ENCODE data around the gene CDK6. TPM values are rescaled to one million over a fixed set of nuclear protein-coding genes. Genes with fewer than 3 reads are reported as not detected.
"Not testable (repeated sequence)": the region's sequence is repeated elsewhere in the genome, so short reads cannot be mapped to it uniquely, and the experiment has no call there.

CDK6 gene
- total RNA-seq, 4 donors from 2014 or later: 1.2 to 6.9 (median 2.6) TPM

- DNase-seq; intact Hi-C loops (cut with DNase I; ENCODE audit: low total_unique reads); H3K4me3 ChIP-seq; H3K4me1 ChIP-seq; H3K27ac ChIP-seq; ATAC-seq; in situ Hi-C loops (cut with MboI; ENCODE audit: low sequenced_read_pairs in 4 of 4); H3K9me3 ChIP-seq; H3K36me3 ChIP-seq; H3K27me3 ChIP-seq: not testable (repeated sequence)
- TF ChIP-seq CTCF (IDR thresholded peaks at IDR 0.05 in 4 of 5, conservative IDR thresholded peaks at IDR 0.05 in 1 of 5): peak in 1 of 5 experiments; percentile 6
Observed at GRCh38 chr7:92864169-92864568, 27.8 kb upstream of the CDK6 start.

GRCh38 chr7:92856436-92856835 is 20.1 kb upstream of the CDK6 start:
- Histone ChIP-seq H3K27ac (no peak overlapping the region), H3K4me1 (no peaks in the 10 kb centered on the region), H3K36me3 (no peaks in the 10 kb centered on the region), H3K27me3 (no peaks in the 10 kb centered on the region), H3K4me3 (no peak overlapping the region), H3K9me3 (no peaks in the 10 kb centered on the region)
- intact Hi-C loops (cut with DNase I; ENCODE audit: low total_unique reads): no loop called here
- ATAC-seq: no peak
- in situ Hi-C loops (cut with MboI; ENCODE audit: low sequenced_read_pairs in 4 of 4): no loop called here
- no peak for DNase-seq
- TF ChIP-seq POLR2A (IDR thresholded peaks at IDR 0.05): no peak

GRCh38 chr7:92854501-92855238 is 18.3 kb upstream of the CDK6 start:
- Histone ChIP-seq H3K9me3 (no peaks in the 10 kb centered on the region), H3K27ac (no peak overlapping the region), H3K4me3 (no peak overlapping the region), H3K27me3 (no peaks in the 10 kb centered on the region), H3K4me1 (no peaks in the 10 kb centered on the region), H3K36me3 (no peaks in the 10 kb centered on the region)
- in situ Hi-C loops (cut with MboI; ENCODE audit: low sequenced_read_pairs in 4 of 4): no loop called here
- DNase-seq (no peak), ATAC-seq (no peak)
- intact Hi-C loops (cut with DNase I; ENCODE audit: low total_unique reads): no loop called here
- TF ChIP-seq POLR2A (IDR thresholded peaks at IDR 0.05): no peak
- TF ChIP-seq CTCF (IDR thresholded peaks at IDR 0.05 in 4 of 5, conservative IDR thresholded peaks at IDR 0.05 in 1 of 5): no peak

GRCh38 chr7:92851732-92852131 is 15.4 kb upstream of the CDK6 start:
- no peak overlapping the region for H3K27ac ChIP-seq
- no peak overlapping the region for H3K4me3 ChIP-seq
- in situ Hi-C loops (cut with MboI; ENCODE audit: low sequenced_read_pairs in 4 of 4) (no loop called here), intact Hi-C loops (cut with DNase I; ENCODE audit: low total_unique reads) (no loop called here)
- no peak for TF ChIP-seq POLR2A (IDR thresholded peaks at IDR 0.05)
- TF ChIP-seq CTCF (IDR thresholded peaks at IDR 0.05 in 4 of 5, conservative IDR thresholded peaks at IDR 0.05 in 1 of 5): no peak
- H3K9me3 ChIP-seq: no peaks in the 10 kb centered on the region
- ATAC-seq (no peak), DNase-seq (no peak)
- no peaks in the 10 kb centered on the region for H3K27me3 ChIP-seq
- H3K36me3 ChIP-seq: no peaks in the 10 kb centered on the region
- no peaks in the 10 kb centered on the region for H3K4me1 ChIP-seq

GRCh38 chr7:92850516-92850915 is 14.1 kb upstream of the CDK6 start:
- H3K27ac ChIP-seq: no peak overlapping the region
- intact Hi-C loops (cut with DNase I; ENCODE audit: low total_unique reads): no loop called here
- in situ Hi-C loops (cut with MboI; ENCODE audit: low sequenced_read_pairs in 4 of 4): no loop called here
- DNase-seq (no peak), ATAC-seq (no peak)
- no peak overlapping the region for H3K4me3 ChIP-seq
- H3K9me3 ChIP-seq: no peaks in the 10 kb centered on the region
- H3K27me3 ChIP-seq: no peaks in the 10 kb centered on the region
- no peaks in the 10 kb centered on the region for H3K36me3 ChIP-seq
- no peaks in the 10 kb centered on the region for H3K4me1 ChIP-seq
- TF ChIP-seq CTCF (IDR thresholded peaks at IDR 0.05 in 4 of 5, conservative IDR thresholded peaks at IDR 0.05 in 1 of 5) (no peak), POLR2A (IDR thresholded peaks at IDR 0.05) (no peak)
